H1 (cell line): ENCODE measurements around the gene MOB2. TPM values are rescaled to one million over a fixed set of nuclear protein-coding genes. Genes with fewer than 3 reads are reported as not detected.

Experiments used
- CTCF ChIA-PET: fragments of 300-600 bp; sonication (Branson Sonifier 250); formaldehyde crosslinking; loops from one replicate; lab custom pipeline; 2021; ENCODE audit not compliant: partially characterized antibody; lab: Charles Lee
- POLR2A ChIA-PET: fragments of 300-600 bp; sonication (Branson Sonifier 250); formaldehyde crosslinking; loops from one replicate; lab custom pipeline; 2021; ENCODE audit warnings: inconsistent platforms; ENCODE audit not compliant: partially characterized antibody; lab: Charles Lee
- DNase-seq, 2 experiments: peaks; one replicate each; pipeline versions ENCODE4 v3.0.0 to v3.0.0-alpha.2; 2010 to 2022; ENCODE audit warnings: low spot score in 2 of 2, low read depth in 1 of 2, mixed read lengths in 1 of 2
- FAIRE-seq: peaks from 2 replicates; lab custom pipeline; 2011; peaks lifted over from hg19 to GRCh38; lab: Jason Lieb, UNC
- H2AFZ ChIP-seq: 2 replicates; pipeline ENCODE4 v1.8.1; 2012; ENCODE audit warnings: low read length, inconsistent platforms
- H2AK5ac ChIP-seq: 2 replicates; pipeline ENCODE4 v1.6.1; 2013; ENCODE audit warnings: low read depth, low read length
- H2BK120ac ChIP-seq: replicated peaks from 2 replicates; pipeline ENCODE3; 2013; ENCODE audit warnings: low read depth, low read length, inconsistent platforms
- H2BK12ac ChIP-seq: 2 replicates; pipeline ENCODE4 v1.6.1; 2013; ENCODE audit warnings: low read depth, low read length
- H2BK15ac ChIP-seq: 2 replicates; pipeline ENCODE4 v1.6.1; 2013; ENCODE audit warnings: low read length
- H2BK20ac ChIP-seq: 2 replicates; pipeline ENCODE4 v1.6.1; 2013; ENCODE audit warnings: low read length
- H2BK5ac ChIP-seq: 2 replicates; pipeline ENCODE4 v1.6.1; 2013; ENCODE audit warnings: low read depth, low read length
- H3K14ac ChIP-seq: 2 replicates; pipeline ENCODE4 v1.6.1; 2013; ENCODE audit warnings: inconsistent platforms; ENCODE audit not compliant: insufficient read length
- H3K18ac ChIP-seq: 2 replicates; pipeline ENCODE4 v1.6.1; 2013; ENCODE audit warnings: low read length; ENCODE audit errors: extremely low read depth
- H3K23ac ChIP-seq: 2 replicates; pipeline ENCODE4 v1.6.1; 2013; ENCODE audit warnings: inconsistent platforms; ENCODE audit not compliant: insufficient read length
- H3K23me2 ChIP-seq: 2 replicates; pipeline ENCODE4 v1.6.1; 2013; ENCODE audit warnings: low read depth, low read length
- H3K27ac ChIP-seq: 2 replicates; pipeline ENCODE4 v1.6.1; 2011; ENCODE audit warnings: low read depth, low read length, inconsistent platforms
- H3K27me3 ChIP-seq, 4 experiments: replicated peaks in 1 of 4; 1 replicate in 1 of 4; 2 replicates in 3 of 4; pipeline versions ENCODE4 v1.6.1 to v1.8.1; 2011 to 2013; ENCODE audit warnings: low read length in 3 of 4, mild to moderate bottlenecking in 3 of 4, inconsistent platforms in 2 of 4, mixed read lengths in 2 of 4, moderate library complexity in 1 of 4; ENCODE audit not compliant: control insufficient read depth in 3 of 4, insufficient read depth in 3 of 4; ENCODE audit errors: extremely low read depth in 1 of 4
- H3K36me3 ChIP-seq, 4 experiments: 2 replicates each; pipeline versions ENCODE4 v1.6.1 to v1.8.1; 2011 to 2013; ENCODE audit warnings: mild to moderate bottlenecking in 4 of 4, low read length in 3 of 4, moderate library complexity in 2 of 4, control low read depth in 1 of 4, inconsistent platforms in 1 of 4; ENCODE audit not compliant: insufficient read depth in 4 of 4, control insufficient read depth in 2 of 4
- H3K4ac ChIP-seq: replicated peaks from 2 replicates; pipeline ENCODE3; 2013; ENCODE audit warnings: low read length, low read depth, mixed read lengths, inconsistent platforms; ENCODE audit not compliant: insufficient read length
- H3K4me1 ChIP-seq, 4 experiments: replicated peaks in 1 of 4; 1 replicate in 1 of 4; 2 replicates in 3 of 4; pipeline versions ENCODE4 v1.6.1 to v1.8.1; 2011 to 2013; ENCODE audit warnings: low read length in 3 of 4, inconsistent platforms in 2 of 4, mixed read lengths in 1 of 4; ENCODE audit not compliant: insufficient read depth in 4 of 4, control insufficient read depth in 3 of 4
- H3K4me2 ChIP-seq, 2 experiments: 2 replicates each; pipeline versions ENCODE4 v1.6.1 to v1.8.1; 2011 to 2013; ENCODE audit warnings: low read depth in 2 of 2, low read length in 2 of 2, control low read depth in 1 of 2, inconsistent platforms in 1 of 2, mild to moderate bottlenecking in 1 of 2; ENCODE audit not compliant: insufficient read depth in 1 of 2
- H3K4me3 ChIP-seq, 4 experiments: fragments of 200-600, 300-600 bp in 1 of 4; sonication (generic), shearing (Covaris generic), sonication (Bioruptor Twin) in 1 of 4; 2 replicates each; pipeline versions ENCODE4 v1.5.1 to v1.8.1; 2011 to 2016; ENCODE audit warnings: low read length in 4 of 4, low read depth in 3 of 4, control low read depth in 2 of 4, inconsistent platforms in 2 of 4, mild to moderate bottlenecking in 2 of 4, mixed read lengths in 1 of 4, moderate library complexity in 1 of 4; ENCODE audit not compliant: insufficient read depth in 2 of 4; ENCODE audit errors: extremely low read depth in 1 of 4
- H3K56ac ChIP-seq: replicated peaks from 2 replicates; pipeline ENCODE3; 2013; ENCODE audit warnings: low read depth, mild to moderate bottlenecking, mixed read lengths, low read length, inconsistent platforms; ENCODE audit not compliant: insufficient read length
- H3K79me1 ChIP-seq: 2 replicates; pipeline ENCODE4 v1.6.1; 2013; ENCODE audit warnings: low read depth, low read length, control low read depth
- H3K79me2 ChIP-seq, 2 experiments: 2 replicates each; pipeline versions ENCODE4 v1.6.1 to v1.8.1; 2012 to 2013; ENCODE audit warnings: low read length in 2 of 2, mild to moderate bottlenecking in 2 of 2, inconsistent platforms in 1 of 2; ENCODE audit not compliant: insufficient read depth in 2 of 2, control insufficient read depth in 1 of 2
- H3K9ac ChIP-seq, 4 experiments: replicated peaks in 1 of 4; 1 replicate in 1 of 4; 2 replicates in 3 of 4; pipeline versions ENCODE4 v1.6.1 to v1.8.1; 2011 to 2013; ENCODE audit warnings: low read depth in 3 of 4, low read length in 3 of 4, control low read depth in 2 of 4, mild to moderate bottlenecking in 2 of 4, moderate library complexity in 2 of 4, inconsistent platforms in 1 of 4; ENCODE audit errors: extremely low read depth in 1 of 4
- H3K9me3 ChIP-seq, 2 experiments: 2 replicates each; pipeline versions ENCODE4 v1.6.1 to v1.8.1; 2012 to 2013; ENCODE audit warnings: mild to moderate bottlenecking in 2 of 2, moderate library complexity in 2 of 2, control low read depth in 1 of 2, inconsistent platforms in 1 of 2, low read depth in 1 of 2, low read length in 1 of 2, mixed read lengths in 1 of 2; ENCODE audit not compliant: insufficient read depth in 2 of 2
- H4K20me1 ChIP-seq, 2 experiments: replicated peaks in 1 of 2; 2 replicates each; pipeline versions ENCODE3 to v1.8.1; 2011 to 2013; ENCODE audit warnings: inconsistent platforms in 2 of 2, low read length in 2 of 2, mild to moderate bottlenecking in 1 of 2; ENCODE audit not compliant: insufficient read depth in 2 of 2, control insufficient read depth in 1 of 2
- H4K5ac ChIP-seq: 2 replicates; pipeline ENCODE4 v1.6.1; 2013; ENCODE audit warnings: low read length, low read depth, mixed read lengths, inconsistent platforms; ENCODE audit not compliant: insufficient read length
- H4K8ac ChIP-seq: 2 replicates; pipeline ENCODE4 v1.8.0; 2013; ENCODE audit warnings: mild to moderate bottlenecking, moderate library complexity, low read length, inconsistent platforms; ENCODE audit not compliant: insufficient read depth; ENCODE audit errors: extremely low read depth
- H4K91ac ChIP-seq: replicated peaks from 2 replicates; pipeline ENCODE3; 2013; ENCODE audit warnings: low read length, mixed read lengths, inconsistent platforms; ENCODE audit not compliant: insufficient read length
- RAD21 ChIP-seq, 2 experiments: IDR thresholded peaks in 1 of 2; conservative IDR thresholded peaks in 1 of 2; 2 replicates each; pipeline ENCODE4 v1.6.1; 2011; ENCODE audit warnings: low read depth in 2 of 2, low read length in 2 of 2, improper control_type of control experiment in 1 of 2, inconsistent platforms in 1 of 2, mild to moderate bottlenecking in 1 of 2, moderate library complexity in 1 of 2
- SP2 ChIP-seq: IDR thresholded peaks from 2 replicates; pipeline ENCODE4 v1.6.1; 2012; ENCODE audit warnings: mild to moderate bottlenecking, low read length, inconsistent platforms
- WGBS, 2 experiments: shearing (Covaris generic) in 1 of 2; methylation state at CpG; one replicate each; pipeline versions ENCODE4 v1.1.6 to v1.1.7; 2013 to 2015; ENCODE audit warnings: low lambda C conversion rate in 2 of 2, mixed read lengths in 2 of 2, inconsistent platforms in 1 of 2, low coverage in 1 of 2, missing lambda C conversion rate in 1 of 2; ENCODE audit not compliant: insufficient replicate concordance in 2 of 2, insufficient coverage in 1 of 2, insufficient read length in 1 of 2; ENCODE audit errors: extremely low coverage in 1 of 2, missing lambda C conversion rate in 1 of 2; 5-methylcytosine and 5-hydroxymethylcytosine counted together
- polyA plus RNA-seq, 7 experiments: library from polyadenylated mRNA; depleted of rRNA in 3 of 7; stranded (reverse) in 5 of 7; unstranded in 2 of 7; fragments of >200 nt in 5 of 7; fragments of 200-250 nt in 2 of 7; gene quantifications; 1 replicate in 5 of 7; 2 replicates in 1 of 7; 4 replicates in 1 of 7; pipeline versions ENCODE4 v1.2.1 to v1.2.3, GENCODE V29; 2011 to 2013; ENCODE audit warnings: missing spikeins in 2 of 7, mixed read lengths in 2 of 7
- total RNA-seq: library from RNA; stranded (reverse); fragmentation: NEBNext Ultra II Directional; extraction: Animal tissue kit (Norgen Biotek cat#: 25700); gene quantifications from 2 replicates; pipeline ENCODE4 v1.2.1, GENCODE V29; 2021

MOB2 gene
- total and polyA plus RNA-seq, 2 of the 8 experiments (the other 6 are each of a cell fraction or from before 2014, with no cell fraction given) = 18.6 to 28.2 TPM

- FAIRE-seq = no peak
These were observed 25.4 kb downstream of the MOB2 start for GRCh38 chr11:1460986-1461825.

More at GRCh38 chr11:1460986-1461825, 25.4 kb downstream of the MOB2 start:
- WGBS, 2 experiments = 88% methylated on average over 16 of the region's 50 CpGs; no CpG with 5 or more reads in 1 of the 2 experiments
- Histone ChIP-seq H4K8ac (peak overlapping the region; percentile 51; the same call in 1 of the 2 replicates), H2AFZ (no peak overlapping the region), H4K20me1 (peaks cover 0 to 11% of the 10 kb centered on the region in 2 experiments), H3K23me2 (no peaks in the 10 kb centered on the region; the same call in 1 of the 2 replicates), H3K56ac (no peak overlapping the region), H3K4ac (no peak overlapping the region), H3K27ac (no peak overlapping the region), H3K27me3 (no peaks in the 10 kb centered on the region), H2BK12ac (no peak overlapping the region), H3K9ac (no peak overlapping the region), H3K14ac (no peak overlapping the region), H3K18ac (no peak overlapping the region), H3K4me2 (no peak overlapping the region), H3K9me3 (peaks cover 0 to 6% of the 10 kb centered on the region in 2 experiments; a peak in 1 of 4 replicates), H2BK5ac (no peak overlapping the region), H2BK120ac (no peak overlapping the region), H3K79me1 (no peaks in the 10 kb centered on the region; the same call in 1 of the 2 replicates), H4K5ac (no peak overlapping the region), H2AK5ac (no peak overlapping the region), H3K79me2 (no peaks in the 10 kb centered on the region), H3K4me3 (no peak overlapping the region), H3K4me1 (peaks cover 0 to 6% (median 2%) of the 10 kb centered on the region in 4 experiments; a peak in 2 of 7 replicates), H3K36me3 (peaks cover 0 to 13% (median 3%) of the 10 kb centered on the region in 4 experiments; a peak in 2 of 8 replicates), H2BK15ac (no peak overlapping the region), H2BK20ac (no peak overlapping the region), H4K91ac (no peak overlapping the region), H3K23ac (no peak overlapping the region)
- POLR2A ChIA-PET = interaction anchor here (1.3 kb wide), 1 partner anchor 15 kb away, joined by 3 read pairs; no protein-coding TSS in a partner anchor
- no peak for TF ChIP-seq SP2
- 0 out of 4 replicates have a peak, but pooled peaks of 1 of the 2 experiments have one; percentile 6 for TF ChIP-seq RAD21 (IDR thresholded peaks at IDR 0.05 in 1 of 2, conservative IDR thresholded peaks at IDR 0.05 in 1 of 2; ENCODE audit: low read depth in 2 of 2, low read length in 2 of 2)
- DNase-seq = no peak
- CTCF ChIA-PET = interaction anchor here (1.2 kb wide), 1 partner anchor 18 kb away, joined by 4 read pairs; no protein-coding TSS in a partner anchor
